Activated T-cell treated with anti-CD3 and anti-CD28 coated beads, Interleukin-2, amount 50 U/mL, for 72 hours (primary cell): ENCODE measurements around the gene CAMK1D. TPM values are rescaled to one million over a fixed set of nuclear protein-coding genes. Genes with fewer than 3 reads are reported as not detected.
"Not testable (repeated sequence)": the region's sequence is repeated elsewhere in the genome, so short reads cannot be mapped to it uniquely, and the experiment has no call there.

Source experiments
- ATAC-seq, 2 donors: fragments of 150-1000 bp; cut with Tn5 transposase; replicated peaks in 1 of 2; 2 replicates each; pipeline ENCODE4 v1.10.0; 2021; ENCODE audit warnings: moderate library complexity in 2 of 2, mild to moderate bottlenecking in 1 of 2
- DNase-seq, 2 donors: peaks; one replicate each; pipeline ENCODE4 v3.0.0; 2021 to 2022; ENCODE audit warnings: mixed read lengths in 1 of 2
- H3K27ac Mint-ChIP-seq: one replicate; pipeline ENCODE4 v1.8.0; 2022; ENCODE audit warnings: mild to moderate bottlenecking, moderate library complexity, mixed read lengths
- H3K27me3 Mint-ChIP-seq: one replicate; pipeline ENCODE4 v1.8.0; 2022; ENCODE audit warnings: low read depth, mixed read lengths
- H3K36me3 Mint-ChIP-seq, 2 donors: one replicate each; pipeline ENCODE4 v1.8.0; 2022; ENCODE audit warnings: mixed read lengths in 2 of 2, mild to moderate bottlenecking in 1 of 2; ENCODE audit not compliant: insufficient read depth in 2 of 2
- H3K4me1 Mint-ChIP-seq: one replicate; pipeline ENCODE4 v1.8.0; 2022; ENCODE audit warnings: low read depth, mixed read lengths
- H3K4me3 Mint-ChIP-seq, 2 donors: one replicate each; pipeline ENCODE4 v1.8.0; 2022; ENCODE audit warnings: mild to moderate bottlenecking in 2 of 2, mixed read lengths in 2 of 2, moderate library complexity in 2 of 2
- H3K9me3 Mint-ChIP-seq, 2 donors: one replicate each; pipeline ENCODE4 v1.8.0; 2022; ENCODE audit warnings: mixed read lengths in 2 of 2
- total RNA-seq, 2 donors: library from RNA; stranded (reverse); gene quantifications; one replicate each; pipeline ENCODE4 v1.2.3, GENCODE V29; 2022

Gene CAMK1D
- total RNA-seq, 2 donors from 2014 or later, result 19.9 to 25.3 TPM

- not testable (repeated sequence) for H3K27ac Mint-ChIP-seq, H3K4me3 Mint-ChIP-seq, H3K27me3 Mint-ChIP-seq, ATAC-seq, H3K9me3 Mint-ChIP-seq, DNase-seq
- H3K36me3 Mint-ChIP-seq, result peaks cover 9 to 19% of the 10 kb centered on the region in 2 donors
- H3K4me1 Mint-ChIP-seq, result peaks cover 16% of the 10 kb centered on the region
Measured at GRCh38 chr10:12434677-12435076, 85.3 kb downstream of the CAMK1D start.

GRCh38 chr10:12435348-12435747 lies 86.0 kb downstream of the CAMK1D start:
- Mint-ChIP-seq H3K9me3 (peaks cover 4 to 10% of the 10 kb centered on the region in 2 donors), H3K27me3 (no peaks in the 10 kb centered on the region), H3K36me3 (peaks cover 10 to 22% of the 10 kb centered on the region in 2 donors), H3K4me1 (peaks cover 15% of the 10 kb centered on the region), H3K4me3 (no peak overlapping the region), H3K27ac (no peak overlapping the region)
- ATAC-seq (no peak), DNase-seq (no peak)

GRCh38 chr10:12438919-12439692 lies 89.8 kb downstream of the CAMK1D start:
- Mint-ChIP-seq H3K4me1 (peaks cover 12% of the 10 kb centered on the region), H3K36me3 (peaks cover 10 to 28% of the 10 kb centered on the region in 2 donors), H3K9me3 (peaks cover 7 to 13% of the 10 kb centered on the region in 2 donors), H3K4me3 (no peak overlapping the region), H3K27ac (no peak overlapping the region), H3K27me3 (no peaks in the 10 kb centered on the region)
- ATAC-seq, result no peak
- no peak for DNase-seq

- Mint-ChIP-seq H3K4me1 (peaks cover 12% of the 10 kb centered on the region), H3K36me3 (peaks cover 10 to 28% of the 10 kb centered on the region in 2 donors), H3K9me3 (peaks cover 10 to 13% of the 10 kb centered on the region in 2 donors)
- H3K4me3 Mint-ChIP-seq, H3K27ac Mint-ChIP-seq, ATAC-seq, H3K27me3 Mint-ChIP-seq: not testable (repeated sequence)
- DNase-seq, result peak in 1 of 2 donors; percentile 5
Measured at GRCh38 chr10:12439767-12440166, 90.4 kb downstream of the CAMK1D start.

GRCh38 chr10:12443026-12443425 lies 93.7 kb downstream of the CAMK1D start:
- Mint-ChIP-seq H3K4me1 (peaks cover 22% of the 10 kb centered on the region), H3K9me3 (peaks cover 9 to 12% of the 10 kb centered on the region in 2 donors), H3K36me3 (peaks cover 10 to 26% of the 10 kb centered on the region in 2 donors), H3K4me3 (no peak overlapping the region), H3K27me3 (peaks cover 8% of the 10 kb centered on the region), H3K27ac (no peak overlapping the region)
- no peak for DNase-seq
- no peak for ATAC-seq

- Mint-ChIP-seq H3K4me1 (peaks cover 32% of the 10 kb centered on the region), H3K9me3 (peaks cover 4 to 9% of the 10 kb centered on the region in 2 donors), H3K27ac (peak overlapping the region; percentile 2), H3K27me3 (peaks cover 9% of the 10 kb centered on the region), H3K4me3 (no peak overlapping the region), H3K36me3 (peaks cover 2 to 17% of the 10 kb centered on the region in 2 donors)
- DNase-seq (no peak), ATAC-seq (no peak)
Measured at GRCh38 chr10:12444981-12445700, 95.8 kb downstream of the CAMK1D start.

- Mint-ChIP-seq H3K9me3 (peaks cover 4 to 9% of the 10 kb centered on the region in 2 donors), H3K4me1 (peaks cover 32% of the 10 kb centered on the region), H3K27ac (peak overlapping the region; percentile 2), H3K27me3 (peaks cover 16% of the 10 kb centered on the region), H3K4me3 (peak overlapping the region in 1 of 2 donors; percentile 21), H3K36me3 (peaks cover 2 to 15% of the 10 kb centered on the region in 2 donors)
- ATAC-seq, result no peak
- DNase-seq, result no peak
Measured at GRCh38 chr10:12445701-12446334, 96.5 kb downstream of the CAMK1D start.

- Mint-ChIP-seq H3K4me3 (peak overlapping the region; percentile 79 to 82), H3K9me3 (peaks cover 2 to 5% of the 10 kb centered on the region in 2 donors), H3K27ac (peak overlapping the region; percentile 98), H3K4me1 (peaks cover 32% of the 10 kb centered on the region), H3K36me3 (peaks cover 2 to 9% of the 10 kb centered on the region in 2 donors), H3K27me3 (peaks cover 16% of the 10 kb centered on the region)
- no peak for DNase-seq
- peak in 1 of 2 donors; percentile 2 for ATAC-seq
Measured at GRCh38 chr10:12448340-12448728, 99.0 kb downstream of the CAMK1D start.

- H3K4me3 Mint-ChIP-seq, result peak overlapping the region; percentile 79 to 82
- peaks cover 2 to 9% of the 10 kb centered on the region in 2 donors for H3K36me3 Mint-ChIP-seq
- peak; percentile 77 to 83 for DNase-seq
- H3K27ac Mint-ChIP-seq, result peak overlapping the region; percentile 98
- peaks cover 32% of the 10 kb centered on the region for H3K4me1 Mint-ChIP-seq
- peaks cover 16% of the 10 kb centered on the region for H3K27me3 Mint-ChIP-seq
- peaks cover 2 to 5% of the 10 kb centered on the region in 2 donors for H3K9me3 Mint-ChIP-seq
- peak; percentile 90 to 93 for ATAC-seq
Measured at GRCh38 chr10:12448729-12449391, 99.5 kb downstream of the CAMK1D start.

- no peaks in the 10 kb centered on the region for H3K36me3 Mint-ChIP-seq
- no peak for ATAC-seq
- no peak overlapping the region for H3K4me3 Mint-ChIP-seq
- H3K27me3 Mint-ChIP-seq, result peaks cover 5% of the 10 kb centered on the region
- no peaks in the 10 kb centered on the region for H3K4me1 Mint-ChIP-seq
- H3K9me3 Mint-ChIP-seq, result no peaks in the 10 kb centered on the region
- DNase-seq, result no peak
- H3K27ac Mint-ChIP-seq, result no peak overlapping the region
Measured at GRCh38 chr10:12455318-12455717, 106.0 kb downstream of the CAMK1D start.

- H3K4me1 Mint-ChIP-seq, result no peaks in the 10 kb centered on the region
- H3K9me3 Mint-ChIP-seq, result no peaks in the 10 kb centered on the region
- H3K4me3 Mint-ChIP-seq, result no peak overlapping the region
- H3K27me3 Mint-ChIP-seq, result peaks cover under 1% of the 10 kb centered on the region
- ATAC-seq (no peak), DNase-seq (no peak)
- H3K27ac Mint-ChIP-seq, result no peak overlapping the region
- H3K36me3 Mint-ChIP-seq, result no peaks in the 10 kb centered on the region
Measured at GRCh38 chr10:12455766-12456165, 106.4 kb downstream of the CAMK1D start.

- Mint-ChIP-seq H3K4me3 (no peak overlapping the region), H3K27ac (no peak overlapping the region), H3K9me3 (peaks cover 2 to 3% of the 10 kb centered on the region in 2 donors), H3K36me3 (peaks cover 2 to 5% of the 10 kb centered on the region in 2 donors), H3K4me1 (peaks cover 17% of the 10 kb centered on the region), H3K27me3 (no peaks in the 10 kb centered on the region)
- DNase-seq (no peak), ATAC-seq (no peak)
Measured at GRCh38 chr10:12459340-12459739, 110.0 kb downstream of the CAMK1D start.
